HG03520 (cell line): ENCODE results near the gene DNMT3A.
A peak's percentile ranks its signal among the peaks of the same experiment; 100 is the strongest.
"Not testable (repeated sequence)": the region's sequence is repeated elsewhere in the genome, so short reads cannot be mapped to it uniquely, and the experiment has no call there.

Source experiments
- ATAC-seq: cut with Tn5 transposase; IDR thresholded peaks from one replicate; pipeline ENCODE4 v1.9.1; 2021; ENCODE audit warnings: mild to moderate bottlenecking, moderate library complexity; ENCODE audit not compliant: unreplicated experiment

The DNMT3A gene

DNA sequence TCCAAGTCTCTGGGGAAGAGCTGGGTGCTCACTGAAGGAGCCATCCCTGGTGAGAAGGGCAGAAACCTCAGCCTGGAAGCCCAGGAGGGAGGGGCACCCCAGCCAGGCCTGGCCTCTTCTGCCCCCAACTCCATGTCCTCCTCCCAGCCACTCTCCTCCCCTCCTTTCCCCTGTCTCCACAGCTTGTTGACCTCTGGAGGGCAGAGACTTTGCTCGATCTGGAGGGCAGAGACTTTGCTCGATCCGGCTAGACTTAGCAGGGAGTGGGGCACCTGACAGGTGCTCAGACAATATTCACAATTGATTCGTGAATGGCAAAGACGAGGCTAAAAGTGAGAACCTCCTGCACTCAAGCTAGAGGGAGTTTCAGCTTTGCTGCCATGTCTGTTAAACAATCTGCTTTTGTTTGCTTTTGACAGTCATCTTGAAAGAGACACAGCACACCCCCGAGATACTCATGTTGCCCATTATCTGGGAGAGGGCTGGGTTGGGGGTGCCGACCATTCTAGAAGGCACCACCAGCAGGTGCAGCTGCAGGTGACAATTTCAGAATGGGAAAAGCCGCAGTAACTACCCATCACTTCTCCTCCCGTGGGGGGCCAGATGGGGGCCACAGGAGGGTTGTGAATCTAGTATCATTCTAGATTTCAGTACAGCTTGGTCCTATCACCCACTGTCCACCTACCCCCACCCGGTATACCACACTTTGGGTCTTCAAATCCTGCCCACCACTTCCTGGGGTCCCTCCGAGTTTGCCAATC, 54.8 kb downstream of the DNMT3A start:
- ATAC-seq = no peak

DNA sequence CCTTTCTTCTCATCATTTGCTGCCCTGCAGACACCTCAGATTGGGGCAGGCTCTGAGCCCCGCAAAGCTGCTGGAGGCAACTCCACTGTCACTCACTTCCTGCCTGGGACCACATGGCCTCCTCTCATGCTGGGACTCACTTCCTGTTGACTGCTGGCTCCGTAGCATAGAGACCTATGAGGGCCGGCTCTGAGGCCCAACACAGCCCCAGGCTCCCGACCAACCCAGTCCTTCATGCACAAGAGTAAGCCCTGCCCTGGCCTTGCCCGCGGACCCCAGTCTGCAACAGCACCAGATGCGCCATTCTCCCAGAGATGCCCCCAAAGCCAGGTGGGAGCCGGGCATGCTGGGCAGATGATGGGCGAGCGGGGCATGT, 55.7 kb downstream of the DNMT3A start:
- no peak for ATAC-seq

DNA sequence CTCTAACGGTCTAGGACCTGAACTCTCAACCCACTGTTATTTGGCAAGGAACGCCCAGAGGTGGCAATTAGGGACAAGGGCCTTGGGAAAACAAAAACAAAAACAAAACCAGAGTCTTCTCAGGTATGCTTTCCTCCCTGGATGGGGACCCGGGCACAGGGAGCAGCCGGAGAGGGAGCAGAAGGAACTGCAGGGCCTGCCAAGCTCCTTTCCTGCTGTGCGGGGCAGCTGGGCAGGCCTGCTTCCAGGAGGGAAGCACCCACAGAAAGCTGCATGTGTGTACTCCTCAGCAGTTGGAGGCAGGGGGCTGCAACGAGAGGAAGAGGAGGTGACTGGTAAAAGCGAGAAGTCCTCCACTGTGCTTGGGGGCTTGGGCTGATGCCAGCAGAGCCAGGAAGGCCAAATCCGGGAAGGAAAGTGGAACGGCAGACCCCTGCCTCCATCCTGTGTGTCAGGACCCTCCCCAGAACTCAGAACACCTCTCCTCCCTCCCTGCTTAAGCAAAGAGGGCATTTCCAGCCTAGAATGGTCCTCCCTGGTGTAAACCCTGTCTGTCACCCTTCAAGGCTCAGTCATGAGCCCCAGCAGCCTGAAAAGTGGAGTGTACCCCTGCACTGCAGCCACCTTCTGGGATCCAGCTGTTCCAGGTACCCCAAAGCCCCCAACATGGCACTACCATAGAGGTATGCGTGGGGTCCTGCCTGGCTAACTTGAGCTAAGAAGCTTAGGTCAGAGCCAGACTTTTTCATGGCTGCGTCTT, 56.3 kb downstream of the DNMT3A start:
- no peak for ATAC-seq

DNA sequence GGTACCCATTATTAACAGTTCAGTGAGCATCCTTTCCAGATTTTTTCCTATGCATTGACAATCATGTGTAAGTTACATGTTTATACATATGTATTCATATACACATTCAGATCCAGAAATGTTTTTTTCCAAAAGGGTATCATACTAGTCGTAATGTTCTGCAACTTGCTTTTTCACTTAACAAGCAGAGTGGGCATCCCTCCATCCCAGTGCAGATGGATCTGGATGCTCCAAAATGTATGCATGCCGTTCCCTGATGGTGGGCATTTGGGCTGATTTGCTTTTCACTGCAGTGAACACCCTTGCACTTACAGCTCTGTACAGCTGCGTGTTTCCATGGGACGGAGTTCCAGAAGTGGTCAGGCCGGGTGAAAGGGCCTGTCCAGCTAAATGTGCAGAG, 57.0 kb downstream of the DNMT3A start:
- ATAC-seq = no peak

DNA sequence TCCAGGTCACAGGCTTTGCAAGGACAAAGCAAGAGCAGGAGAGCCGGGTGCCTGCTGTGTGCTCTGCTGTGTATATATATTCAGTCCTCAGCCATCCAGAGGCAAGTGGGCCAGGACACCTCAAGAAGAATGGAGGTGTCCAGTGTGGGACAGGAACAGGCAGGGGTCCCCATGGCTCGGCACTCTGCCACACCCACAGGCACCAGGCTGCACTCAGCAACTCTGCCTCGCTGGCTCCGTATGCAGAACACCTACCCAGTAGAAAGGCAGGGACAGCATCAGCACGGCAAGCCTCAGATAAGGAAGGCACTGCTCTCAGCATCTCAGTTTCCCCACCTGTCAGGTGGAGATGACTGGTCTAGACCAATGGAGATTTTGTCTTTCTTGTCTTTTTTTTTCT, 57.8 kb downstream of the DNMT3A start:
- ATAC-seq = no peak

DNA sequence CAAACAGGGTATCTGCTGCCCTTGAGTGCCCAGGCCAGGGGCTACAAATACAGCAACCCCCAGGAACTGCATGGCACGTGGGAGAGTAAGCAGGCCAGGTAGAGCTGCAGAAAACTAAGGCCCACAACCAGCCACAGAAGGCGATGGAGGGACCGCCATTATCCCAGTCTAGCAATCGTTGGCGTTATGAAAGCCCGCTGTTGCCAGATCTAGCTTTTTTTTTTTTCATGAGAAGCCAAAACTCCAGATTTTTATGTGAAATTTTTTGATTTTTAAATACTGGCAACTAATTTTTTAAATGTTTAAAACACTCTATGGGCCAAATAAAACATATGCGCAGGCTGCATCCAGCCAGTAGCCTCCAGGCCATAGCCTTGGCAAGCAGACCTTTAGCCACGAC, 59.8 kb downstream of the DNMT3A start:
- no peak for ATAC-seq

DNA sequence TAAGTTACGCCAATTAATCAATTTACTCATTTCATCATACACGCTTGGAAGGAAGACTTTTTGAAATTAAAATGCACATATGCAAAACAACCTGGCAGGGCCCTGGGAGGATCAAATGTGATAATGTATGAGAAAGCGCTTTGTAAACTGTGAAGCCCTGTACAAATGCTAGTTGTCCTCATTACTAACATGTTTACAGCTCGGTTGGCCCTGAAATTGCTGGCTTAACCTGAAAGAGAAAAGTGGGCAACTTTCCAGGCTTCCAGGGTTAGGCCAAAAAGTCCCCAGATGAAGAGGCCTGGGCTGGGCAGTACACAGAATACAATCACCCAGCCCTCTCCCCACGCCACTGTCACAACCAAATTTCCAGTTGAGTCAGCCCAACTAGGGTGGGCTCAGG, 60.2 kb downstream of the DNMT3A start:
- no peak for ATAC-seq

DNA sequence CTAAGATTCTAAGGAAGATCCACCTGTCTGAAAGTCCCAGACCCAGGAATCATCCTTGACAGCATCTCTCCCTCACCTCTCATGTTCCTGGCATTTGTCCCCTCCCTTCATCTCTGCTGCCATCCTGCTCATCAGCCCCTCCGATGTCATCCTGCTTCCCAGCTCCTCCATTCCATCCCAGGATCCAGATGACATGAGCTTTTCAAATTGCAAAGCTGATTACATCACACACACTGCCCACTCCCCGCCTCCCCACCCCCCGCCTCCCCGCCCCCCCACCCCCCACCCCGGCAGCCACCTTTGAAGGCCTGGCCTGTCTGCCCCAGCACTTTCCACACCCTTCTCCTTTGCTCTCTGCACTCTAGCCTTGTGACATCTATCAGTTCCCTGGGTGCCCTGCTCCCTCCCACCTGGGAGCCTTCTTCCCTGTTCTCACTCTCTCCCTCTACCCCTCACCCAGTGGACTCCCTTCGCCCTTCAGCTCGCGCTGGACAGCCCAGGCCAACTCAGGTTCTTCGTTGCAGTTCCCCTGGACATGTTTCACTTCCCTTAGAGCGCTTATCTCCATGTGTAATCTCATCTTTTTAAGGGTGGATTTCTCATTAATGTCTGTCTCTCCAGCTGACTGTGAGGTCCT, 61.6 kb downstream of the DNMT3A start:
- no peak for ATAC-seq

DNA sequence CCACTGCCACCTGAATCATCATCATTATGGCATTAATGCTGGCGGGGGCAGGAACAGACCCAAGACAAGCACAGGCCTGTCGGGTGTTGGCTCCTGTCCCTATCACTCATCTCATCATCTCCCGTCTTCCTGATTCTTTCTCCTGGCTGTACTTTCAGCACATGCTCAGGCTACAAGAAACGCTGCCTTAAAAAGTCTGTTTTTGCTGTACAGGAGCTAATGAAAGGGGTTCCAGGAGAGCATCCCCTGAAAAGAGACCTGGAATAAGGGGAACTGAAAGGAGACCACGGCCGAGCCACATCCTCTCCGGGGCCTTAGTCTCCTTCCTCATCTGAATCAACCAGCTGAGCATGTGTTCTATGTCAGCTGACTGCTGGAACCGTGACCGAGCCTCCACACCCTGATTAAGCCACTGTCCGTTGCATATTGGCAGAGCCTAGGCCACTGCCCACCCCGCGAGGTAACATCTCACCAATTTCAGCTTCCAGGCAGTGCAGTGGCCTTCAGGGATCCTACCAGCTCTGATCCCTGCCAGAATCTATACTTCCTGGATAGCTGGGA, 62.6 kb downstream of the DNMT3A start:
- ATAC-seq = peak; percentile 79

DNA sequence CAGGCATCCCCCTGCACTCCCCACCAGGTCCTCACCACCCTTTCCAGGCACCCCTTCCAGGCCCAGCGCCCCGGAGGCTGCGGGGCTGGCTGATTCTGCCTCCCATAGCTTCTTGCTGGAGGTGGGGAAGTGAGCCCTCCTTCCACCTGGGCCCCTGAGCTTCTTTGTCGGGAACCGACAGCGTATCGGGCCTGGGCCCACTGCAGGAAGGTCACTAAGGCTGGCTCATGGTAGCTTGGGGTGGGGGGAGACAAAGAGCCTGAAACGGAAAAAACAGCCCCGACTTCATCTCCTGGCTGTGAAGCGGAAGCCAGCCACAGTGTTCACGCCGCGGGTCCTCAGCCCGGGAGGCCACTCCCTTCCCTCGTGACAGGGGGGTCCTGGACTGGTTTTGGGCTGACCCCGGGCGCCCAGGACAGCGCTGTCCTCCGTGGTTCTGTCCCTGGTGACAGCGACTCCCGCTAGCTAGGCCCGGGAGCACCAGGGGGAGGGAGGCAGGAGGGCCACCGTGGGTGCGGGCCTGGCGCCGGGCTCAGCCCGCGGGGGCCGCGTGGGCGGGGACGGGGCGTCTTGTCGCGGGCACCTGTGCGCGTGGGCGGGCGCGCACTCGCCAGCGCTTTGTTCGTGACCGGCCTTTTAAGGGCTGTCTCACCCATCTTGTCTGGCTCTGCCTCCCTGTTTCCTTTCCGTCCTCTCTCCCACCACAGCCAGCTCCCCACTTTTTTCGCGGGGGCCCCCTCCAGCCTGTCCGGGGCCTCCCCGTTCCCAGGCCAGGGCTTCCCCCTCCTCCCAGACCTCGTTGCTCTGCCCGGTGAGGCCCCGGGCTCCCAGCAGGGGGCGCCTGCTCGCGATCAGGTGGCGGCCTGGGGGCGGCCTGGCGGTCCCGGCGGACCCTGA, 64.9 kb downstream of the DNMT3A start:
- ATAC-seq = no peak

DNA sequence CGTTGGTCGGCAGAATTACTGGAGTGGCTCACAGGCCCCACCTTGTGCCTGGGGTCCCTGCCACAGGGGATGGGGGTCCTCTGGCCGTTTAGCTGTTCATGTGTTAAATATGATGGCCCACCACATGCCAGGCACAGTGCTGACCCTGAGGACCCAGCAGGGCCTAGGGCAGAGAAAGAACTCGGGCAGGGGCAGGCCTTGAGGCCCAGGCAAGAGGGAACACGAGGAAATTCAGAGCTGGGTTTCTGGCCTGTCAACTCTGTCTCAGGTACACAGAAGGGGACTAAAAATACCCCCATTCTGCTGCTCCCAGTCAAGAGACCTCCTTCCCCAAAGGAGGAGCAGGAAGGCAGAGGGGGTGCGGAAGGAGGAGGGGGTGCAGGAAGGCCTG, 66.2 kb downstream of the DNMT3A start:
- ATAC-seq = no peak

DNA sequence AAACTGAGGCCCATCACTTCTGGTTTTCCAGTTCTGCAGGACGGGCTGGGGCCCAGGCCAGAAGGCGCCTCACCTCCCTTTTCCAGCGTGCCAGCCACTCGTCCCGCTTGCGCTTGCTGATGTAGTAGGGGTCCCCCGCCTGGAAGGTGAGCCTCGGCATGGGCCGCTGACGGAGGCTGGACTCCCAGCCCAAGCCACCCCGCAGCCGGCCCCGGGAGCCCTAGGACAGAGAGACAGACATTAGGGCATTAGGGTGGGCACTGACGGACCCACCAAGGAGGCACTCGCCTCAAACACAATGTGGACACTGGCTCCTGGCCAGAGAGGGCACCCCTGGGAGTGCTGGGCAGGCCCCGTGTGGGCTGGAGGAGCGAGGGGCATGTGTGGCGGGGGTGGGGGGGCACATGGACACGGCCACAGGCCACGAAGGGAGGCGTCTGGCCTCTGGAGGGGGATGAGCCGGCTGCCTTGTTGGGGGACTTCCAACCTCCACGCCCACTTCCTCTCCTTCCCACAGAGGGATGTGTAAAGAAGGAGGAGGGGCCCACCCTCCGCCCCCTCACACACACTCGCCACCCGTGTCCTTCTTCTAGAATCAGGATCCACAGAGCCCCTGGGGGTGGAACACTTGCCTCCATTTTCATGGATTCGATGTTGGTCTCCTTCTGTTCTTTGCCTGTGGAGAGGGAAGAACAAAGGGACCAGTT, 66.7 kb downstream of the DNMT3A start:
- no peak for ATAC-seq

DNA sequence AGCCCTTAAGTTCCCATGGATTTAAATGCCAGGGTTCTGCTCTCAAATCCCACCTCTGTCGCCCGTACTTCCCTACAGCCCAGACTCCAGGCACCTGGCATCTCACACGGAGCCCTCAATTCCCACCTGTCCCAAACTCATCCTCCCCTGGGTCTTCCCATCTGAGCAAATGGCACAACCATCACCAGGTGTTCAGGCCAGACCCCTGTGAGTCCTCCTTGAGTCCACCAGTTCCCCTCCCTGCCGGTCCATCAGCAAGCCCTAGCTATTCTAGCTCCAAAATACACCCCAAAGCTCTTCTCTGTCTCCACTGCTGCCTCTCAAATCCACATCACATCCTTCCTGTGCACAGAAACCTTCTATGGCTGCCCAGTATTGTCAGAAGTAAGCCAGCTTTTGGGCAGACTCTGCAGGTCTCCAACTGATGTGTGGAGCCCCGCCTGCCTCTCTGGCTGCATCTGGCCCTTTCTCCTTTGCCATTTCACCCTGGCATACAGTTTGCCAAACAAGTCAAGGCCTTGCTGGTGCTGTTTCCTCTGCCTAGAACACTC, 67.7 kb downstream of the DNMT3A start:
- no peak for ATAC-seq

DNA sequence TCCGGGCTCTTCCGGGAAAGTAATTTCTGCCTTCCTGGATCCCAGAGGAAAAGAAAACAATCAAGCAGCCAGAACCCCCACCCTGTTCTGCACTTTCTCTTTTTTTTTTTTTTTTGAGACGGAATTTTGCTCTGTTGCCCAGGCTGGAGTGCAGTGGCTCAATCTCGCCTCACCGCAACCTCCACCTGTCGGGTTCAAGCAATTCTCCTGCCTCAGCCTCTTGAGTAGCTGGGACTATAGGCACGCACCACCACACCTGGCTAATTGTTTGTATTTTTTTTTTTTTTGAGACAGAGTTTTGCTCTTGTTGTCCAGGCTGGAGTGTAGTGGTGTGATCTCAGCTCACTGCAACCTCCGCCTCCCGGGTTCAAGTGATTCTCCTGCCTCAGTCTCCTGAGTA, 69.0 kb downstream of the DNMT3A start:
- not testable (repeated sequence) for ATAC-seq

DNA sequence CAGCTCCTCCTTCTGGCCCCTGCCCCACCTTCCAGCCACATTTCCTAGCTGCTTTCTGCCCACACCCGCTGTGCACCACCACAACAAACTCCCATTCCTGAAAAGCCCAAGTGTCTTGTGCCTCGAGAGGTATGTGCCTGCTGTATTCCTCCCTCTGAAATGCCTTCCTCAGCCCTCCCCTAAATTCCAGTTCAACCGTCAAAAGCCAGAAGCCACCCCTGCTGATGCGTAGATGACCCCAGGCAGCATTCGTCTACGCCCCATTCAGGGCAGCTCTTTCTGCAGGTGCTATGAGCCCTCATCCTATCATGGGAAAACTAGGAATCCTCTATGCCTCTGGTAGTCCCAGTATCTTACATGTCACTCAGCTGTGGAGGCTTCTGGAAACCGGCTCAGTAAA, 71.7 kb downstream of the DNMT3A start:
- no peak for ATAC-seq

DNA sequence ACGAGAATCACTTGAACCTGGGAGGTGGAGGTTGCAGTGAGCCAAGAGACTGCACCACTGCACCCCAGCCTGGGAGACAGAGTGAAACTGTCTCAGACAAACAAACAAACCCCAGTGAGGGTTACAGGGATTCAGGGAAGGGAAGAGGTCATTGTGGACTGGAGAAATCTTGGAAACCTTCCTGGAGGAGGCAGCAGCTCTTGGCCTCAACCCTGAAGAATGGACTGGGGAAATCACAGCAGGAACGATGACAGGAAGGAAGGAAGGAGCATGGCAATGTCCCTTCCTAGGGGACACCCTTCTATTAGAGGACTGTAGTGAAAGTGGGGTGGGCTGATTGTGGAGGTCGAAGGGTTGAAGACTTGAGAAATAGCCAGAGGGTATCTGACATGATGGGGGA, 72.5 kb downstream of the DNMT3A start:
- no peak for ATAC-seq

DNA sequence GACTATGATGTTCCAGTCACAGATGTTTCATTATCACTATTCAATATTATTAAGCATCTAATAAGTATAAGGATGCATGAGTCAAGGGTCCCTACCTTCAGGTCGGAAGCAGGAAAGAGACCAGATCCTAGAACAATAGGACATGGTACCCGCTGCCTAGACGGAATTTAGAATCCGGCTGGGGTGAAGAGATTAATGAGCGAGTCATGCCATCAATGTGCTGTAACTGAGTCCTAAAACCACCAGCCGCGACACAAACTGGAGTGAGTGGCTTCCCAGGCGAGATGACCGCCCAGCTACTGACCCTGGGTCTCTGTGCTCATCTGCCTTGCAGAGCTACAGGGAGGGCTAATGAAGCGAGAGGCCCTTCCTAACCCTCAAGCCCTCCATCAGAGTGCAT, 73.6 kb downstream of the DNMT3A start:
- ATAC-seq = no peak

DNA sequence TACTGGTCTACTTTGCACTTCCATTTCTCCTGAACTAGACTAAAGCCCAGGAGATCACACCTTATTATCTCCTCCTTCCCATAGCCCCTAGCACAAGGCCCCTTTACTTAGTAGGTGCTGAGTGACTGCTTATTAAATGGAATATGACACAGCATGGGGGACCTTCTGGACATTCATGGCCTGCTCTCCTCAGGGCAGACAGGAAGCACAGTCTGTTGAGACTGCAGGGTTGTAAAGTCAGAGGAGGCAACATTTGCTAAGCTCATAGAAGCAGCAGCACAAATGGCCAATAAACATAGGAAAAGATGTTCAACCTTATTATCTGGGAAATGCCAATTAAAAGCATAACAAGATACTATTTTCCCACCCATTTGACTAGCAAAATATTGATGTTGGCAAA, 75.3 kb downstream of the DNMT3A start:
- ATAC-seq = no peak

DNA sequence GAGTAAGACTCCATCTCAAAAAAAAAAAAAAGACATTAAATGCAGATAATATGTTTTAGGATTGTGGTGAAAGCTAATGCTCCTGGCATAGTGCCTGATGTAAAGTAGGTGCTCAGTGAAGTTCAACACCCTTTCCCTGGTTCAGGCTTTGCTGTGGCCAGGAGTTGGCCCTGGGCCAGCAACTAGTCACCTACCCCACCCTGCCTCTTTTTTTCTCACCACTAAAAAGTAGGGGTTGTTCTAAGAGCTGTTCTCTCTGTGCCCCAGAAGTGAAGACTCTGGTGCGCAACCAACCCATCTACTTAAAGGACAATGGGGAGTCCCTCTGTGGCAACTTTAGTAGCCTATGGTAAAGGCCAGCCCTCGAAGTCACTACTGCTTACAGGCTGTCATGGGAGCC, 75.9 kb downstream of the DNMT3A start:
- ATAC-seq = no peak

DNA sequence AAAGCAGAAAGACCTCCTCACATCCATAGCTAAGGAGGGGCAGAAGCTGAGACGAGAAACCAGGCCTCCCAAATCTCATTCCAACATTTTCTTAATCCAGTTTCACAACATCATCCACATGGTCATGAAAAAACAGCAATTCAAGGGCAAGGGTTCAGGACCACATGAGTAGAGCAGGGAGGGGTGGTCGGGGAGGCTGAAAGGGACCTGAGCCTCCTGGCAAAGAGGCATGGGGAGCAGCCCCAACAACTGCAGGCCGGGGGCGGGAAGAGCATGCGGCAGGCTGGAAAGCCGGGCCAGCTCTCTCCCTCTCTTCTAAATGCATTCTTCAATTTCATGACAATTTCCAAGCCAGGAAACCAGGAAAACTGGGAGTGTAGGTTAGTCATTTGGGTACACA, 76.7 kb downstream of the DNMT3A start:
- ATAC-seq = no peak
